GM18519 (cell line): ENCODE results near the gene MISP.
"Not testable (repeated sequence)": the region's sequence is repeated elsewhere in the genome, so short reads cannot be mapped to it uniquely, and the experiment has no call there.

Experiments used
- ATAC-seq: cut with Tn5 transposase; IDR thresholded peaks from one replicate; pipeline ENCODE4 v1.9.1; 2021; ENCODE audit warnings: mild to moderate bottlenecking, moderate library complexity; ENCODE audit not compliant: unreplicated experiment, low FRiP score

Gene MISP, protein sequence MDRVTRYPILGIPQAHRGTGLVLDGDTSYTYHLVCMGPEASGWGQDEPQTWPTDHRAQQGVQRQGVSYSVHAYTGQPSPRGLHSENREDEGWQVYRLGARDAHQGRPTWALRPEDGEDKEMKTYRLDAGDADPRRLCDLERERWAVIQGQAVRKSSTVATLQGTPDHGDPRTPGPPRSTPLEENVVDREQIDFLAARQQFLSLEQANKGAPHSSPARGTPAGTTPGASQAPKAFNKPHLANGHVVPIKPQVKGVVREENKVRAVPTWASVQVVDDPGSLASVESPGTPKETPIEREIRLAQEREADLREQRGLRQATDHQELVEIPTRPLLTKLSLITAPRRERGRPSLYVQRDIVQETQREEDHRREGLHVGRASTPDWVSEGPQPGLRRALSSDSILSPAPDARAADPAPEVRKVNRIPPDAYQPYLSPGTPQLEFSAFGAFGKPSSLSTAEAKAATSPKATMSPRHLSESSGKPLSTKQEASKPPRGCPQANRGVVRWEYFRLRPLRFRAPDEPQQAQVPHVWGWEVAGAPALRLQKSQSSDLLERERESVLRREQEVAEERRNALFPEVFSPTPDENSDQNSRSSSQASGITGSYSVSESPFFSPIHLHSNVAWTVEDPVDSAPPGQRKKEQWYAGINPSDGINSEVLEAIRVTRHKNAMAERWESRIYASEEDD

DNA sequence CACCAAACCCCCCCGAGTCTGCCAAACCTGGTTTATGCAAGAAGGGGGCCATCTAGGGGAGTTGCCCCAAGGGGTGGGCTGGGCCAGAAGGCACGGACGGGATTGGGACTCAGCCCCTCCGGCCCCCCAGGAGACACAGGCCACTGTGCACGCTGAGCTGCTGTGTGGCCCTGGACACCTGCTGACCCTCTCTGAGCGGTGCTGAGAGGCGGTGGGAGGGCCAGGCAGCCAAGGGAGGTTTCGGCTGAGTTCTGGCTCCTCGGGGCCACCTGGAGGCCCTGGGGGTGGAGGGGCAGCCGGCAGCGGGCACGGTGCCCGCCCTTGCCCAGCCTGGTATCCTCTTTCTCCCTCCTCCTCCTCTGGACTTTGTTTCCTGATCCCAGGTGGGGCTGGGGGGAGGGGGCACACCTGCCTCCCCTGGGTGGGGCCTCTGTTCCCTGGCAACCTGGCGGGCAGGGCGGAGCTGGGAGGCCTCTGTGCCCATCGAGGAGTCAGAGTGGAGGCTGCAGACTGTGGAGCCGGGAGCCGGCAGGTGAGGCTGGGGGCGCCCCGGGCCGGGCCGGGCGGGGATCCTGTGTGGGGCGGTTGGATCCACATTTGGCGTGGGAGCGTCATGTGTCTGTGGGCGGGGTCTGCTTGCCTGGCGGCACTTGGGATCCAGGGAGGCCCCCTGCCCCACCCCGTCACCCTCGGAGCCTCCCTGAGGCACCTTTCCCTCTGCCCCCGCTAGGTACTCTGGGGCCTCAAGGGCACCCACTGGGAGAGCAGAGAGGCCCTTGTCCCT, at the start of gene MISP:
TSS of gene MISP (plus strand) at position 473 of the 784 bp plus-strand sequence. CDS start 5,835 bp downstream, outside the sequence.
- ATAC-seq: no peak

DNA sequence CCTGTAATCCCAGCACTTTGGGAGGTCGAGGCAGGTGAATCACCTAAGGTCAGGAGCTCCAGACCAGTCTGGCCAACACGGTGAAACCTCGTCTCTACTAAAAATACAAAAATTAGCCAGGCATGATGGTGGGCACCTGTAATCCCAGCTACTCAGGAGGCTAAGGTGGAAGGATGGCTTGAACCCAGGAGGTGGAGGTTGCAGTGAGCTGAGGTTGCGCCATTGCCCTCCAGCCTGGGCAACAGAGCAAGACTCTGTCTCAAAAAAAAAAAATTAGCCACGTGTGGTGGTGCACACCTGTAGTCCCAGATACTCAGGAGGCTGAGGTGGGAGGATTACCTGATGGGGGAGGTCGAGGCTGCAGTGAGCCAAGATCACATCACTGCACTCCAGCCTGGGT, 48.1 kb upstream of the MISP start:
- not testable (repeated sequence) for ATAC-seq

DNA sequence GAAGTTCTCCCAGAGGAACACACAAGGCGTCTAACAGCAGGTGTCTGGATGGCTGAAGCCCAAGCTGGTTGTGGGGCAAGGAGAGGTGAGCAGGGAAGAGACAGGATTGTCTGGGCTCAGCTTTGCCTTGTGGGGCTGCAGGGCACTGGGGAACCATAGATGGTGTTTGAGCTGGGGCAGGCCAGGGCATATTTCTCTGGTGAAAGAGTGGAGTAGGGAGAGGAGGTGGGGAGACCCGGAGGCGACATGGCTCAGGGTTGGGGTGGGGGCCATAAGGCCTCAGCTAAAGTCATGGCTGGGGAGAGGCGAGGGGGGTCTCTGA, 47.6 kb upstream of the MISP start:
- ATAC-seq: no peak

DNA sequence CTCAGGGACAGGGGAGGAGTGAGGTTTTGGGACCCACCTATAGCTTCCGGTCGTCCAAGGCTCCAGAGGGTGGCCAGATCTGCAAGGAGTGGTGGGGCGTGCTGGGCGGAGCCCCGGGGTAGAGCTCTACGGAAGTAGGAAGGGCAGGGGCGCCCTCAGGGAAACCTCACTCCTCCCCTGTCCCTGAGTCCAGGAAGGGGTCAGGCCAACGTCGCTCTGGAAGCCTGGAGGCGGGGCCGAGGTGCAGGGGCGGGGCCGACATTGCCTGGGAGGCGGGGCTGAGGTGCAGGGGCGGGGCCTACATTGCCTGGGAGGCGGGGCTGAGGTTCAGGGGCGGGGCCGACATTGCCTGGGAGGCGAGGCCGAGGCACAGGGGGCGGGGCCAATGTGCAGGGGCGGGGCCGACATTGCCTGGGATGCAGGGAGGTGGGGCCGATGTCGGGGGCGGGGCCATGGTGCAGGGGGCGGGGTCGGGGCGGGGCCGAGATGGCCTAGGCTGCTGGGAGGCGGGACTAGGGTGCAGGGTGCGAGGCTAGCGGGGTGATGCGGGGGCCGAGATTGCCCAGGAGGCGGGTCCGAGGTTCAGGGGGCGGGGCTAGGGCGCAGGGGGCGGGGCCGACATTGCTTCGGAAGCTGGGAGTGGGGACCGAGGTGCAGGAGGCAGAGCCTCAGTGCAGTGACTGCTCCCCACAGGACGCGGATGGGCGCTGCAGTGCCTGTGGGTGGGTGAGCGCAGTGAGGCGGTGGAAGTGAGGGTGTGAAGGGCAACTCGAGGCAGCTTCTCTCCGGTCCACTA, 47.1 kb upstream of the MISP start:
- ATAC-seq: no peak

DNA sequence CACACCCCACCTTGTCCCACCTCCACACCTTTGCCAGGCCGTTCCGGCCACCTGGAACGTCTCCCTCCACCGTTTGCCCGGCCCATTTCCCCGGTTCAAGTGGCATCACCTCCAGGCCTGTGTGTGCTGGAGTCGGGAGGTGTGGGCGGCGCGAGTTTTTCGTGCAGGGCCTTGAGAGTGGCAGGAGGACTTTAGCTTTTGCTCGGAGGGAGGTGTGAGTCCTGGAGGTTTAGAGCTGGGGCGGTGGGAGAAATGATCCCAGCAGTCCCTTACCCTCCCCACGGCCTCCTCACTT, 46.5 kb upstream of the MISP start:
- no peak for ATAC-seq

DNA sequence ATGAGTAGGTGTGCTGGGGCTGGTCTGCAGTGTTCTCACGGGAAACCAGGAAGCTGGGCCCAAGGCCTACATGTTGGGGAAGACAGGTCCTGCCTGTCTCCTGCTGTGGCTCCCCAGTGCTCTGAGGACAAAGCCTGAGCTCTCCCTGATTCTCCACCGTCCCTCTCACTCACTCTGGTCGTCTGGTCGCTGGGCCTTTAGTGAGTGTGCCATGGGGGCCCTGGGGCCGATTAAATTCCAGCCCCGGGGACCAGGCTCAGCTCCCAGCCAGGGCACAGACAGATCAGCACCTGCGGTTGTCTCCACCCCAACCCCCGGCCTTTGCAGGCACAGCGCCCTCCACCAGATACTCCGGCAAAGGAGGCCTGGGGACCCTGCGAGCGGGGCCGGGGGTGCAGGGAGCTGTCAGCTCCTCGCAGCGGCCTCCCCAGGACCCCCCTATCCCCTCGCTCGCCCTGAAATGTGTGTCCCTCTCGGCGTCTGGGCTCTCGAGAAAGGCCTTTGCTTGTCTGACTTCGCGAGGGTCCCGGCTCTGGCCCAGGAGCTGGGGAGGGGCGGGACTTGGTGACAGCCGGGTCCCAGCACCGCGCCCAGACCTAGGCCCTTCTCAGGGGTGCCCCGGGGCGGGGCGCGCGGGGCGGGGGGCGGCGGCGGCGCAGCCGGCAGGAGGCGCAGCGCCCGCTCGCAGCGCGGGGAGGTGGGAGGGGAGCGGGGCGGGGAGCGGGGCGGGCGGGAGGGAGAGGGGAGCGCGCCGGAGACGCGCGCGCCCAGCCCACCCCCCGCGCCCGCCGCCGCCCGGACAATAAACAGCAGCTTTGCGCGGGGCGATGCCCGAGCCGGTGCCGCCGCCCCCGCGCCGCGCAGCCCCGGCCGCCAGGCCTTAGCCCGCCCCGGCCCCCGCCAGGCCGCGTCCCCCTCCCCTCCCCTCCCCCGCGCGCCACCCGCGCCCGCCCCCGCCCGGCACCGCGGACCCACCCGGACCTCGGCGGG, 42.5 kb upstream of the MISP start, which contains the start of gene PALM:
TSS of gene PALM (plus strand) at position 782 of the 990 bp plus-strand sequence. CDS start 212 bp downstream, outside the sequence.
- ATAC-seq: no peak

DNA sequence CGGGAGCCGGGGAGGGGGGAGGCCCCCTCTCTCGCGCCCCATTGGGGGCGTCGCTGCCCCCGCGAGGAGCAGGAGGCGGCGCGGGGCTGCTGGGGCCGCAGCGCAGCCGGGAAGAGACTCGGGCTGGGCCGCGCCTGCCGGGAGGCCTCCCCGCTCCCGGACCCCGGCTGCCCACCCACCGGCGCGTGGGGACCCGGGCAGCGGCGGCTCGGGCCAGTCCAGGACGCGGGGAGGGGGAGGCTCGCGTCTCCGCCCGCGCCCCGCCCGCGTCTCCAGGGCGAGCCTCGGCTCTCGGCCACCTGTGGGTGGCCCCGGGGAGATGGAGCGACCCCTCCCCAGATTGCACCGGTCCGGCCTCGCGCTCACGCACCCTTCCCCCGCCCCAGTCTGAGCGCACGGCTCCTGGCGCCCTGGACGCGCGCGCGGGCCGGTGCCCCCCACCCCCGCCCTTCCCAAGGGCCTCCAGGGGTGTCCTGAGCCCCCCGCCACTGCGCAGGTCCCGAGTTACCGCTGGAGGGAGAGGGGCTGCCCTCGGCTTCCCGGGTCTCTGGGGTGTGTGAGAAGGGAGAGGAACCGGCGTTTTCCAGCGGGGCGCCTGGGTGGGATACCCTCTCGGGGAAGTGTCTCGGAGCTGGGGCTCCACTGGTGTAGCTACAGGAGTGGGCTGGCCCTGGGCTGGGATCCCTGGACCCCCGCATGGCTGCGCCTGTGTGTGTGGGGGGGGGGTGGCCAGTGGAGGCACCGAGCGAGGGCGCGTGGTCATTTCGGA, 41.5 kb upstream of the MISP start:
- ATAC-seq: no peak

DNA sequence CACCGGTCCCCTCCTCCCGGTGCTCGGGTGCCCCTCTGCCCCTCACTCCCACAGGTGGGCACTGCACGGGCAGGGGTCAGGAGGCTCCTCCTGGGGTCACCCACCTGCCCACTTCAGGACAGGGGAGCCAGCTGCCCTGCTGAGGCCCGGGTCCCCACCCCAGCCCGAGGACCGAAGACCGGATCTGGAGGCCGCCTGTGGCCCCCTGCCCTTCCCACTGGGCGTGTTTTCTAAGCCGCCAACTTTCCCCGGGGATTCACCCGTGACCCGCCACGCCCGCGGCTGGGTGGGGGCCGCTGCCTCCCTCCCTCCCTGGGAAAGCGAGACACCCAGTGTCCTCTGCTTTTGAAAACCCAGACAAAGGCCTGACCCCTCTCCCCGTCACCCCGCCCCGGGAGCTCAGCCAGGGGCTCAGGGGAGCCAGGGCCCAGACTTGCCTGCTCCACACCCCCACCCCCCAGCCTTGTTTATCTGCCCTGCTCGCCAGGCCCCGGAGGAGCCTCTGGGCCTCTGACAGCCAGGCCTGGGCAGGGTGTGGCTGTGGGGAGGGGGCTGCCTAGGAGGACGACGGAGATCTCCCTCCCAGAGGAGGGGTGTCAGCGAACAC, 40.8 kb upstream of the MISP start:
- no peak for ATAC-seq

DNA sequence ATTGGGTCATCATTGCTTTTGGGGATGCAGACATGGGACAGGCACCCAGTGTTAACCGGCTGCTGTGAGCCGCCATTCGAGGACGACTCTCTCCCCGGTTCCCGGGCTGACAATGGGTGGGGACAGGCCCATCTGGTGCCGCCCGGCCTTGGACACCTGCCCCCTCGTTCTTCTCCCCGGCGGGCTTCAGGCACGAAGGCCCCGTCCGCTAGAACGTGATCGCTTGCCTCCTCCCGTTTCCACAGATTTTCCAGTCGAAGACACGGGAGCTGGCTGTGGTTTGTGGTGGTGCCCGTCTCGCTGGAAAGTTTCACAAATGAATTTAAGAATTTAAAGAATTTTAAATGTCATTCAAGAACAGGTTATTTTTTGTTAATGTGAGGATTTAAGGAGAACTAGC, 40.1 kb upstream of the MISP start:
- no peak for ATAC-seq

DNA sequence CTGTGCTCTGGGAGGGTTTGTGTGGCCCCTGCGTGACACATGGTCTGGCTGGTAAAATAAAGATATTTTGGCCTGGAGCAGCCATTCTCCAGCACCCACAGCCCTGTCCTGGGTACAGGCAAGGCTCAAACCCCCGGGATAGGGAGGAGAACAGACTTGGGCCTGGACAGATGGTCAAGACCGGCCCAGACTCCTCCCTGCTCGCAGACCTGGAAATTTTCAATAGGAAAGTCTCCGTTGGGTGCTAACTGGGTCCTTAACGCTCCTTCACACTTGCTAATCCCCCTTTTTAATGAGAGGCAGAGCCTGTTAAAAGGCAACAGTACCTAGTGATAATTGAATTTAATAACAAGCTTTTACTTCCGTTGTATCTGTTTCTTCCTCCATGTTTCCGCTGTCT, 39.7 kb upstream of the MISP start:
- no peak for ATAC-seq

DNA sequence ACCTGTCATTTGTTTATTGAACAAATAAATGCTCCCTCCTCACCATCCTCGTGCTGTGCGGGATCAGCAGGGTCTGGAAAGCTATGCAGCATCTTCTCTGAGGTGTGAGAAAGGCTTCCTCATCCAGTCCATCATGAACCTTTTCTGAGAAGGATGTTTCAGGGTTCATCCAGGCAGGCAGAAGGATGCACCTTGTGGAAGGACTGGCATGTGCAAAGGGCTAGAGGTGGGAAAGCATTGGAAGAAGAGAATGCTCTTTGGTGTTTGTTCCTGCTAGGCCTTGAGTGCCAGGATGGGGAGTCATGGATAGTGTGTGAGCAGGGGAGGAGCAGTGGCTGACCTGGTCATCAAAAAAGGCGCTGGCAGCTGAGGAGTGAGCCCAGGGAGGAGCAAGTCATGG, 35.6 kb upstream of the MISP start:
- no peak for ATAC-seq

DNA sequence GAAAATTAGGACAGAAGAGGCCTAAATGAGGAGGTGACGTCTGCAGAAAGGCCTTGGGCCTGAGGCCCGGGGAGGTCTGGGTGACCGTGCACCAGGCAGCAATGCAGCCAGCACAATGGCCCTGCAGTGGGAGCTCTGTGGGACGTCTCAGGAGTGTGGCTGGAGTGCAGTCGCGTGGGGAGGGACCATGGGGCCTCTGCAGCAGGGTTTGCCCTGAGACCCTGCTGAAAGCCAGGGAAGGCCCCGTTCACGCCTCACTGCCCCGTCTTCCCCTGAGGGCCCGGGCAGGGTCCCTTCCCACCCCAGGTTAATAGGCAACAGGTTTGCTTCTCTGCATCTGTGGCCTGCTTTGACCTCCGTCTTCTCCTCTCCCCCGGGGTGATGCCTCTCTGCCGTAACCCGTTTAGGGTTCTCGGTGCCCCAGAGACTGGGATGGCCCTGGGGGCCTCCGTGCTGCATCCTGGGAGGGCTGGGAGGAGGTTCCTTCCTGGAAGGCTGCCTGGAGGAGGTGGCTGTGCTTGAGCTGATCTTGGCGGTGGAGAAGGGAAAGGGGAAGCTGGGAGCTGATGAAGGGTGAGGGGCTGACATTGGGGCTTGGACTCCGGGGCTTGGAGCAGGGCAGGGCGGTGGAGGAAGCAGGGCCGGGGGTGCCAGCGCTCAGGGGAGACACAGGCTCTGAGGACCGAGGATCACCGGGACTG, 32.5 kb upstream of the MISP start:
- ATAC-seq: no peak

DNA sequence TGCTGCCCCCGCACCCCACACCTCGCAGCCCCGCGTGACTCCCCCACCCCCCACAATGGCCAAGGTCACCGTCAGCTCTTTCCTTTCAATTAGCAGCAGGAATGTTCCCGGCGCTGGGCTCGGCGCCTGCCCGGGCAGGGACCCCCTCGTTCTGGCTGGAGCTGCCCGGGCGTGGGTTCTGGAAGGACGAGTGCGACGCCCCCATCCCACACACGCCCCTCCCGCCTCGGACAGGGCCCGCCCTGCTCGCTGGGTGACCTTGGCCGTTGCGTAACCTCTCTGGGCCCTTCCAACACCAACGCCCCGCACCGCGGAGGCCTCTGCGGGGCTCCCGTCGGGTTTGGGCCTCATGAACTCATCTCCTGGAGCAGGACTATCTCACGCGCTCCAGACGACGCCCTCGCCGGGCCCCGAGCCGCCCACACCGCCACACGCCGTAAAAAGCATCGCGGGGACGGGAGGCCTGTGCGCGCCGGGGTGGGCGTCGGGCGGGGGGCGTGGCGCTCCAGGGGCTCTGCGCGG, 31.9 kb upstream of the MISP start:
- ATAC-seq: no peak

DNA sequence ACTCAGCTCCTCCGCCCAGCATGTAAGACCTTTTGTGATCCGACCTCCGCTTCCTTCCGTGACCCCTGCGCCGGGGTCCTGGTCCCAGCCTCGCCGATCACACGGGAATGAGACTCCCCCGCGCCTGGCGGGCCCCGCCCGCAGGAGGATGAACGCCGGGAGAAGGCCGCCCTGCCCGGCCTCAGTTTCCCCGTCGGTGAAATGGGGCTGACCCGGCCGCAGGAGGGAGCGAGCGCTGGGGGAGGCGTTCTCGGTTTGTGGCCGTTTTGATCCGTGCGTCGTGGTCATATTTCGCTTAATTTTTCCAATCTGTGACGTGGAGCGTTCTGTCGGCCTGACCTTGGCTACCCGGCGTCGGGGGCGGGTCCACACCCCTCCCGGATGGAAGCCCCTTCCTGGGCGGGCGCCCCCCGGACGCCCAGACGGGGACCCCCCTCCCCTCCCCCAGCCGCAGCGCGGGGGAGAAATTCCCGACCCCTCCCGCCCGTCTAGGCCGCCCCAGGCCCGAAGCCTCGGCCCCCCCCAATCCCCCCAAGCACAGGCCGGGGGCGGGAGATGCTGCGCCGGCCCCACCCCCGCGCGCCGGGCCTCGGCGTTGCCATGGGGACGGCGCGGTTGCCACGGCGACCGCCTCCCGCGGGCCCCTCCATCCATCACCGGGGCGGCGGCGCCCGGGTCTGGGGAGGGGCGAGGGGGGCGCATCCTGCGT, 31.1 kb upstream of the MISP start:
- no peak for ATAC-seq

DNA sequence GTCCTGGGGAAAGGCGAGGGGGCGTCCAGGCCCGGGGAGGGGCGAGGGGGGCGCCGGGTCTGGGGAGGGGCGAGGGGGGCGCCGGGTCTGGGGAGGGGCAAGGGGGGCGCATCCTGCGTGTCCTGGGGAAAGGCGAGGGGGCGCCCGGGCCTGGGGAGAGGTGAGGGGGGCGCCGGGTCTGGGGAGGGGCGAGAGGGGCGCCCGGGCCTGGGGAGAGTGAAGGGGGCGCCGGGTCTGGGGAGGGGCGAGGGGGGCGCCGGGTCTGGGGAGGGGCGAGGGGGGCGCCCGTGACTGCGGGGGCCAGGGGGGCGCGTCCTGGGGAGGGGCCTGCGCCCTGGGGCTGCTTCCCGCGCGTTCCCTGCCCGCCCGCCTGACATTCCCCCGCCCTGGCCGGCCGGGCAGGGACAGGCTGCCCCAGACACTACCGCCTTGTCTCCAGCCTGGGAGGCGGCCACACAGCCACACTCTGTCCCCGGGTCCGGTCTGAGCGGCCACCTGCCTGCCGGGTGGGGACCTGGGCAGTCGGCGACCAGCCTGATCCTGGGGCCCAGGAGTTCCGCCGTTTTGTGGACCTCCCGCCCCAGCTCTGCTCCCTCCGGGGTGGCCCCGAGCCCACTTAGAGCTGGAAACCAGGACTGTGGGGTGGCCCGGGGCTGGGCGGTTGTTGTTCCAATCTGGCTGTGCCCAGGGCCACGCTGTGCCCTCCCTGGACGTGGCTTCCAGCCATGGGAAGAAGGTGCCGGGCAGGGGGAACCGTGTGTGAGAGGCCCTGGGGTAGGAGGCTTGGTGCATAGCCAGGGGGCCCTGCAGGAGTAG, 30.4 kb upstream of the MISP start:
- ATAC-seq: no peak

DNA sequence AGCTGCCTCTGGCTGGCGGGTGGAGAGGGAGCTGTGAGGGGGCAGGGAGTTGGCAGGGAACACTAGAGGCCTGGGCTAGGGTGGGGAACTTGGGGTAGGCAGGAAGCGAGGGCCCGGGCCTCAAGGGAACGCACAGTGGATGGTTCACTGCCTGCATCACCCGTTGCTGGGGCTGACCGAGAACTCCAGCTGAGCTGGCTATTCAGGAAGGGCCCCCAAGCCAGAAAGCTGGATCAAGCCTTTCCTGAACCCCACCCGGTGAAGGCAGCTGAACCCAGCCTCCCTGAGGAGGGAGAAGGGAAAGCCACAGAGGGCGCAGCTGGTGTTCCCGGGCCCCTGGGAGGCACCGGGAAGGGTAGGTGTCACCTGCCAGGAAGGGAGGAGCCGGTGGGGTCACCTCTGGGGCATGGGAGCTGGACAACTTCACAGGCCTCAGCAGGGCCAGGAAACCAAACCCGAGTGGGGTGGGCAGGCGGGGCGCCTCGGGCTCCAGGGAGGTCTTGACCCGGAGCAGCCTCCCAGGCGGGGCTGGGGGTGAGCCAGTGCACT, 28.3 kb upstream of the MISP start:
- no peak for ATAC-seq
